ENCODE results near the gene ZNF574.

The ZNF574 gene

DNA sequence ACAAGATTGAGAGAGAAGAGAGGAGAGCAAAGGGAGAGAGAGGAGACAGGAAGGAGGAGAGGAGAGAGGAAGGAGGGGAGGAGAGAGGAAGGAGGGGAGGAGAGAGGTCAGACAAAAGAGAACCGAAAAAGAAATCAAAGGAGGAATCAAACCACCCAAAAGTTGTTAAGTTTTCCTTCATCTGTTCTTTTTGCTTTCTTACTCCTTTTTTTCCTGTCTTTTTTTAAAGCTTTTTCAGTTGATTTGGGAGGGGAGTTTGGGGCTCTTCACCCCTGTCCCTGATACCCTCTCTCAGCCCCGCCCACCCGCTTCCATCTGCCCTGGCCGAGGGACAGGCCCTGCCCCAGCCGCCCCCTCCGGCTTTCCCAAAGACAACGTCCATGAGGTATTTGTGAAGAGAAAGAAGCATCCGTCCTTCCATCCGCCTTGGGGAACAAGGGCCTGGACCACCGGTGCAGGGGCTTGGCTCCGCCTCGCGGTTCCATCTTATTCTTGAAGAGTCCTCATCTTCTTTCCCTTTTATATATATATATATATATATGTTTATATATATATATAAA lies 13.3 kb downstream of the ZNF574 start:
- no peak for TF ChIP-seq RAD21 (IDR thresholded peaks at IDR 0.05; ENCODE audit: low read depth)
- TF ChIP-seq TCF12 (IDR thresholded peaks at IDR 0.05; ENCODE audit: low read depth) = no peak
- no peak for TF ChIP-seq TAF1 (IDR thresholded peaks at IDR 0.05; ENCODE audit: low read depth)
- TF ChIP-seq YY1 (IDR thresholded peaks at IDR 0.05; ENCODE audit: low read depth) = no peak
- TF ChIP-seq, protein P1, sequence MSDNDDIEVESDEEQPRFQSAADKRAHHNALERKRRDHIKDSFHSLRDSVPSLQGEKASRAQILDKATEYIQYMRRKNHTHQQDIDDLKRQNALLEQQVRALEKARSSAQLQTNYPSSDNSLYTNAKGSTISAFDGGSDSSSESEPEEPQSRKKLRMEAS (IDR thresholded peaks at IDR 0.05) = no peak
- TF ChIP-seq CEBPB (IDR thresholded peaks at IDR 0.05) = no peak
- TF ChIP-seq CREB1 (IDR thresholded peaks at IDR 0.05; ENCODE audit: low read depth) = no peak
- TF ChIP-seq REST (IDR thresholded peaks at IDR 0.05; ENCODE audit: low read depth) = no peak
- TF ChIP-seq EGR1 (IDR thresholded peaks at IDR 0.05) = no peak

DNA sequence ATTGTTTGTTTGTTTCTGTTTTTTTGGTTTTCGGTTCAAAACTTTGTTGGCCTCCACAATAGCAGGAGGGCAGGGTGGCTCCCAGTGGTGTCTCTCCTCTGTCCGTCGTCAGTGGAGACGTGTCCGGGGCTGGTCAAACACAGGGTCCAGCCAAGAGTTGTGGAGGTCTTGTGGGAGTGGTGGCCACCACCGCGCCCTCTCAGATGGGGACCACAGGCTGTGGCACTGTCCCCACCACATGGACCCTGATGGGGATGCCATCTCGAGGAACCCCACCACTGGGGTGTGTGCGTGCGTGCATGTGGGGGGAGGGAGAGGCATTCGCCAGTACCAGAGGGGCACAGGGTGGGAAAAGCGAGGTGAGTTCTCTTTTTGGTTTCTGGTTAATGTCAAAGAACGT lies 13.8 kb downstream of the ZNF574 start:
- TF ChIP-seq USF1 (IDR thresholded peaks at IDR 0.05) = no peak
- TF ChIP-seq REST (IDR thresholded peaks at IDR 0.05; ENCODE audit: low read depth) = no peak
- TF ChIP-seq RAD21 (IDR thresholded peaks at IDR 0.05; ENCODE audit: low read depth) = no peak

DNA sequence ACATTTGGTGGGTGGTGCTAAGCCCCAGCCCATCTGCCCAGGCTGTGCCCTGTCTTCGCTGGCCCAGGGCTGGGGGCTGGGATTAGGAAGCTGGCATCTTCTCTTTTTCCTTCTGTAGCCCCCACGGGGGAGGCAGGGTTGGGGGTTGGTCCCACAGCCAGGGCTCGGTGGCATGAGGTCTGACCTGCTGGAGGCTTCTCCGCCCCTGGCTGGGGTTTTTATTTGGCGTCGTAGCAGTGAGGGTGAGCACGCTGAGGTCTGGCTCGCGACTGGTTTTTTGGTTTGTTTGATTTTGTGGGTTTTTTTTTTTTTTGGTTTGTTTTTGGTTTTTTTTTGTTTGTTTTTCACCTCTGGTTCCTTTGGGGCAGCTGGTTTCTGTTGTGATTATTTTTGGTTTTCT lies 14.7 kb downstream of the ZNF574 start:
- TF ChIP-seq NFIC (IDR thresholded peaks at IDR 0.05) = no peak
- TF ChIP-seq USF1 (IDR thresholded peaks at IDR 0.05) = no peak
- no peak for TF ChIP-seq TCF12 (IDR thresholded peaks at IDR 0.05; ENCODE audit: low read depth)
- no peak for TF ChIP-seq ZBTB7A (IDR thresholded peaks at IDR 0.05; ENCODE audit: low read depth)
- TF ChIP-seq EGR1 (IDR thresholded peaks at IDR 0.05) = no peak
- TF ChIP-seq CEBPB (IDR thresholded peaks at IDR 0.05) = no peak
- no peak for TF ChIP-seq TEAD4 (IDR thresholded peaks at IDR 0.05)
- TF ChIP-seq, protein P1 (IDR thresholded peaks at IDR 0.05) = no peak
- TF ChIP-seq EP300 (IDR thresholded peaks at IDR 0.05; ENCODE audit: borderline replicate concordance) = no peak
- no peak for TF ChIP-seq FOXM1 (IDR thresholded peaks at IDR 0.05; ENCODE audit: borderline replicate concordance, low read depth)
- no peak for TF ChIP-seq YY1 (IDR thresholded peaks at IDR 0.05; ENCODE audit: low read depth)
- no peak for TF ChIP-seq REST (IDR thresholded peaks at IDR 0.05; ENCODE audit: low read depth)
- TF ChIP-seq CREB1 (IDR thresholded peaks at IDR 0.05; ENCODE audit: low read depth) = no peak
- TF ChIP-seq TAF1 (IDR thresholded peaks at IDR 0.05; ENCODE audit: low read depth) = no peak
- no peak for TF ChIP-seq RAD21 (IDR thresholded peaks at IDR 0.05; ENCODE audit: low read depth)

DNA sequence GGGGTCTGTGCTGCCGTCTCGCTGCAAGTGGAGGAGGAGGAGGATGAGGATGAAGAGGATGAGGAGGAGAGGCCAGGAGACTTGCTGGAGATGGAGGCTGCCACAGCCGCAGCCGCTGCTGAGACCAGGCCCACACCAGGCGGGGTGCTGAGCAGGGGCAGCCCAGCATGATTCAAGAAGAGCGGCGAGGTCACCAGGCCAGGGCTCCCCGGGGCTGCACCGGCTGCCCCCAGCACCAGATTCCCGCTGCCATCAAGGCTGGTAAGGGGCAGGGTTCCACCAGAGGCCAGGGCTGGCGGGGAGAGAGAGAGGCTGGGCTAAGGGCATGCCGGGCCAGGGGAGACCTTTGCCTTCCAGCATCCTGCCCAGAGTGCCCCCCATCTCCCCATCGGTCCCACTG lies 15.3 kb downstream of the ZNF574 start:
- TF ChIP-seq ZBTB7A (IDR thresholded peaks at IDR 0.05; ENCODE audit: low read depth) (no peak), USF1 (IDR thresholded peaks at IDR 0.05) (no peak), EGR1 (IDR thresholded peaks at IDR 0.05) (no peak), CREB1 (IDR thresholded peaks at IDR 0.05; ENCODE audit: low read depth) (no peak), FOXM1 (IDR thresholded peaks at IDR 0.05; ENCODE audit: borderline replicate concordance, low read depth) (no peak), YY1 (IDR thresholded peaks at IDR 0.05; ENCODE audit: low read depth) (no peak), REST (IDR thresholded peaks at IDR 0.05; ENCODE audit: low read depth) (no peak), CEBPB (IDR thresholded peaks at IDR 0.05) (no peak), TCF12 (IDR thresholded peaks at IDR 0.05; ENCODE audit: low read depth) (no peak), RAD21 (IDR thresholded peaks at IDR 0.05; ENCODE audit: low read depth) (no peak), TEAD4 (IDR thresholded peaks at IDR 0.05) (no peak), EP300 (IDR thresholded peaks at IDR 0.05; ENCODE audit: borderline replicate concordance) (no peak)
- TF ChIP-seq, protein P1 (IDR thresholded peaks at IDR 0.05) = no peak
